ENCODE data around the gene ABCC3.
A peak's percentile ranks its signal among the peaks of the same experiment; 100 is the strongest.

ABCC3 gene

GRCh38 chr17:50598487-50598886 lies 36.2 kb upstream of the ABCC3 start:
- H3K4me3 ChIP-seq (ENCODE audit: low read depth, low read length), result no peak overlapping the region
- TF ChIP-seq, protein P1, sequence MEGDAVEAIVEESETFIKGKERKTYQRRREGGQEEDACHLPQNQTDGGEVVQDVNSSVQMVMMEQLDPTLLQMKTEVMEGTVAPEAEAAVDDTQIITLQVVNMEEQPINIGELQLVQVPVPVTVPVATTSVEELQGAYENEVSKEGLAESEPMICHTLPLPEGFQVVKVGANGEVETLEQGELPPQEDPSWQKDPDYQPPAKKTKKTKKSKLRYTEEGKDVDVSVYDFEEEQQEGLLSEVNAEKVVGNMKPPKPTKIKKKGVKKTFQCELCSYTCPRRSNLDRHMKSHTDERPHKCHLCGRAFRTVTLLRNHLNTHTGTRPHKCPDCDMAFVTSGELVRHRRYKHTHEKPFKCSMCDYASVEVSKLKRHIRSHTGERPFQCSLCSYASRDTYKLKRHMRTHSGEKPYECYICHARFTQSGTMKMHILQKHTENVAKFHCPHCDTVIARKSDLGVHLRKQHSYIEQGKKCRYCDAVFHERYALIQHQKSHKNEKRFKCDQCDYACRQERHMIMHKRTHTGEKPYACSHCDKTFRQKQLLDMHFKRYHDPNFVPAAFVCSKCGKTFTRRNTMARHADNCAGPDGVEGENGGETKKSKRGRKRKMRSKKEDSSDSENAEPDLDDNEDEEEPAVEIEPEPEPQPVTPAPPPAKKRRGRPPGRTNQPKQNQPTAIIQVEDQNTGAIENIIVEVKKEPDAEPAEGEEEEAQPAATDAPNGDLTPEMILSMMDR (IDR thresholded peaks at IDR 0.05; ENCODE audit: borderline replicate concordance, insufficient read depth, low read depth, low read length), result no peak

- H3K4me3 ChIP-seq (ENCODE audit: low read depth, low read length), result no peak overlapping the region
- TF ChIP-seq, protein P1 (IDR thresholded peaks at IDR 0.05; ENCODE audit: borderline replicate concordance, insufficient read depth, low read depth, low read length), result no peak
Observed at GRCh38 chr17:50599606-50600005, 35.1 kb upstream of the ABCC3 start.

DNA sequence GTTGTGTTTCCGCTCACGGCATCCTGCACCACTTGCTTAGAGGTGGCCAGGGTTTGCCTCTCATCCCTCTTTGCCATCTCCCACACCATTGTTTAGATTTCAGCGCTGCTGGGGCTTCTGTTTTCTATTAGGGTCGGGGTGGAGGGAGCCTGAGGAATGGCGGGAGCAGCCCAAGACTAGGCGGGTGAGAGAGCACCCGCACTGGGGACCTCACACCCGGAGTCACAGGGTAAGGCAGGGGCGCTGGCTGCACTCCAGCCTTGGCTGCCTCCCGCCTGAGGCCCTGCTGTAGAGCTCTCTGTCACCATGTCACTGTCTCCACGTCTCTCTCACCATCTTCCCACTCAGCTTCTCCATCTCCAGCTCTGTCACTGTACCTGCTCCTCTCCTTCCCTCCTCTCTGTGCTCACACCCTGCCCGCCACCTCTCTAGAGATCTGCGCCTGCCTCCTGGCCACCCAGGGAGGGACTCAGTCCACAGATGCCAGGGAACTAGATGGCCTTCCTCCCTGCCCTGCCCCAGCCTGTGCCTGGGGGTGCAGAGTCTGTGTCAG lies 32.8 kb upstream of the ABCC3 start:
- TF ChIP-seq, protein P1 (IDR thresholded peaks at IDR 0.05; ENCODE audit: borderline replicate concordance, insufficient read depth, low read depth, low read length), result no peak
- H3K4me3 ChIP-seq (ENCODE audit: low read depth, low read length), result no peak overlapping the region

GRCh38 chr17:50602836-50603235 lies 31.8 kb upstream of the ABCC3 start:
- TF ChIP-seq, protein P1 (IDR thresholded peaks at IDR 0.05; ENCODE audit: borderline replicate concordance, insufficient read depth, low read depth, low read length), result no peak

GRCh38 chr17:50603340-50603739 lies 31.3 kb upstream of the ABCC3 start:
- no peak overlapping the region for H3K4me3 ChIP-seq (ENCODE audit: low read depth, low read length)
- TF ChIP-seq, protein P1 (IDR thresholded peaks at IDR 0.05; ENCODE audit: borderline replicate concordance, insufficient read depth, low read depth, low read length), result peak; percentile 58

More at GRCh38 chr17:50602836-50603235, 31.8 kb upstream of the ABCC3 start:
- H3K4me3 ChIP-seq (ENCODE audit: low read depth, low read length), result no peak overlapping the region

DNA sequence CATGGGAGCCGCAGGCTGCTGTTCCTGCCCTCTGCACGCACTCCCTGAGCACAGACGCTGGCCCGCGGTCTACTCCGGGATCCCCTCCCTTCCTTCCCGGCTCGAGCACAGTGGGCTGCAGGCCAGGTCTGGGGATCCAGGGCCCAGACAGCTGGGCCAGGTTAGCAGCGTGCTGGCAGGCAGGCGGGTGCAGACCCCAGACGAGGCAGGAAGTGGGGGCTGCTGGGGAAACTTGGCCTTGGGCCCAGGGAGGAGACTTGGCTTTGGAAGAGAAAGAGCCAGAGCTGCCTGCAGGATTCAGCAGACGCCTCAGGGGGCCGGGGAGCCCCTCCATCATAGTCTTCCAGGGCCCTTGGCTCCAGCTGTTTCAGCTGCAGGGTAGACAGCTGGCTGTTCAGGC lies 30.2 kb upstream of the ABCC3 start:
- no peak overlapping the region for H3K4me3 ChIP-seq (ENCODE audit: low read depth, low read length)
- TF ChIP-seq, protein P1 (IDR thresholded peaks at IDR 0.05; ENCODE audit: borderline replicate concordance, insufficient read depth, low read depth, low read length), result no peak

- no peak overlapping the region for H3K4me3 ChIP-seq (ENCODE audit: low read depth, low read length)
- TF ChIP-seq, protein P1 (IDR thresholded peaks at IDR 0.05; ENCODE audit: borderline replicate concordance, insufficient read depth, low read depth, low read length), result no peak
Observed at GRCh38 chr17:50605429-50605828, 29.3 kb upstream of the ABCC3 start.

All from GM12875 (cell line).